ENCODE results near the gene MINAR1.

DNA sequence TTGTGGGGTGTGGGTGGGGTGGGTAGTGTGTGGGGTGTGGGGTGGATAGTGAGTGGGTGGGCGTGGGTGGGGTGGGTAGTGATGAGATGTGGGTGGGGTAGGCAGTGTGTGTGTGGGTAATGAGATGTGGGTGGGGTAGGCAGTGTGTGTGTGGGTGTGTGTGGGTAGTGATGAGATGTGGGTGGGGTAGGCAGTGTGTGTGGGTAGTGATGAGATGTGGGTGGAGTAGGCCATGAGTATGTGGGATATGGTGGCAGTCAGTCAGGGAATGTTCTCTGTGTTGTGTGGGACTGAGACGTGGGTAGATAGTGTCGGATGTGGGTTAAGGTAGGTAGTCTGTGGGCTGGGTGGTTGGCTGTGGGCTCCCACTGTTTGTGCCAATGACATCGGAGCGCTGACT lies 7.1 kb downstream of the MINAR1 start:
- TF ChIP-seq ZNF776 (tag by site-specific recombination; IDR thresholded peaks at IDR 0.05; ENCODE audit: borderline replicate concordance) (no peak), YY1 (tag by site-specific recombination; IDR thresholded peaks at IDR 0.05) (no peak), ZEB2 (tag by site-specific recombination; IDR thresholded peaks at IDR 0.05) (no peak), ZNF629 (tag by site-specific recombination; IDR thresholded peaks at IDR 0.05) (no peak), ZNF140 (tag by site-specific recombination; IDR thresholded peaks at IDR 0.05) (no peak), ZNF274 (IDR thresholded peaks at IDR 0.05; ENCODE audit: low read length) (no peak), ZNF274 (tag by site-specific recombination; IDR thresholded peaks at IDR 0.05; ENCODE audit: borderline replicate concordance) (no peak), GLI2 (tag by site-specific recombination; IDR thresholded peaks at IDR 0.05; ENCODE audit: borderline replicate concordance, low read depth) (no peak), ZNF654 (tag by site-specific recombination; IDR thresholded peaks at IDR 0.05; ENCODE audit: low read depth) (no peak), SP7 (tag by site-specific recombination; IDR thresholded peaks at IDR 0.05) (no peak), ZNF169 (tag by site-specific recombination; IDR thresholded peaks at IDR 0.05) (no peak), ZNF707 (tag by site-specific recombination; IDR thresholded peaks at IDR 0.05) (no peak)
- TF ChIP-seq, protein P1, sequence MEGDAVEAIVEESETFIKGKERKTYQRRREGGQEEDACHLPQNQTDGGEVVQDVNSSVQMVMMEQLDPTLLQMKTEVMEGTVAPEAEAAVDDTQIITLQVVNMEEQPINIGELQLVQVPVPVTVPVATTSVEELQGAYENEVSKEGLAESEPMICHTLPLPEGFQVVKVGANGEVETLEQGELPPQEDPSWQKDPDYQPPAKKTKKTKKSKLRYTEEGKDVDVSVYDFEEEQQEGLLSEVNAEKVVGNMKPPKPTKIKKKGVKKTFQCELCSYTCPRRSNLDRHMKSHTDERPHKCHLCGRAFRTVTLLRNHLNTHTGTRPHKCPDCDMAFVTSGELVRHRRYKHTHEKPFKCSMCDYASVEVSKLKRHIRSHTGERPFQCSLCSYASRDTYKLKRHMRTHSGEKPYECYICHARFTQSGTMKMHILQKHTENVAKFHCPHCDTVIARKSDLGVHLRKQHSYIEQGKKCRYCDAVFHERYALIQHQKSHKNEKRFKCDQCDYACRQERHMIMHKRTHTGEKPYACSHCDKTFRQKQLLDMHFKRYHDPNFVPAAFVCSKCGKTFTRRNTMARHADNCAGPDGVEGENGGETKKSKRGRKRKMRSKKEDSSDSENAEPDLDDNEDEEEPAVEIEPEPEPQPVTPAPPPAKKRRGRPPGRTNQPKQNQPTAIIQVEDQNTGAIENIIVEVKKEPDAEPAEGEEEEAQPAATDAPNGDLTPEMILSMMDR (tag by site-specific recombination; IDR thresholded peaks at IDR 0.05), result no peak
- TF ChIP-seq, protein P2, sequence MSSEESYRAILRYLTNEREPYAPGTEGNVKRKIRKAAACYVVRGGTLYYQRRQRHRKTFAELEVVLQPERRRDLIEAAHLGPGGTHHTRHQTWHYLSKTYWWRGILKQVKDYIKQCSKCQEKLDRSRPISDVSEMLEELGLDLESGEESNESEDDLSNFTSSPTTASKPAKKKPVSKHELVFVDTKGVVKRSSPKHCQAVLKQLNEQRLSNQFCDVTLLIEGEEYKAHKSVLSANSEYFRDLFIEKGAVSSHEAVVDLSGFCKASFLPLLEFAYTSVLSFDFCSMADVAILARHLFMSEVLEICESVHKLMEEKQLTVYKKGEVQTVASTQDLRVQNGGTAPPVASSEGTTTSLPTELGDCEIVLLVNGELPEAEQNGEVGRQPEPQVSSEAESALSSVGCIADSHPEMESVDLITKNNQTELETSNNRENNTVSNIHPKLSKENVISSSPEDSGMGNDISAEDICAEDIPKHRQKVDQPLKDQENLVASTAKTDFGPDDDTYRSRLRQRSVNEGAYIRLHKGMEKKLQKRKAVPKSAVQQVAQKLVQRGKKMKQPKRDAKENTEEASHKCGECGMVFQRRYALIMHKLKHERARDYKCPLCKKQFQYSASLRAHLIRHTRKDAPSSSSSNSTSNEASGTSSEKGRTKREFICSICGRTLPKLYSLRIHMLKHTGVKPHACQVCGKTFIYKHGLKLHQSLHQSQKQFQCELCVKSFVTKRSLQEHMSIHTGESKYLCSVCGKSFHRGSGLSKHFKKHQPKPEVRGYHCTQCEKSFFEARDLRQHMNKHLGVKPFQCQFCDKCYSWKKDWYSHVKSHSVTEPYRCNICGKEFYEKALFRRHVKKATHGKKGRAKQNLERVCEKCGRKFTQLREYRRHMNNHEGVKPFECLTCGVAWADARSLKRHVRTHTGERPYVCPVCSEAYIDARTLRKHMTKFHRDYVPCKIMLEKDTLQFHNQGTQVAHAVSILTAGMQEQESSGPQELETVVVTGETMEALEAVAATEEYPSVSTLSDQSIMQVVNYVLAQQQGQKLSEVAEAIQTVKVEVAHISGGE (tag by site-specific recombination; conservative IDR thresholded peaks at IDR 0.05; ENCODE audit: low read depth), result no peak
- TF ChIP-seq, protein P3, sequence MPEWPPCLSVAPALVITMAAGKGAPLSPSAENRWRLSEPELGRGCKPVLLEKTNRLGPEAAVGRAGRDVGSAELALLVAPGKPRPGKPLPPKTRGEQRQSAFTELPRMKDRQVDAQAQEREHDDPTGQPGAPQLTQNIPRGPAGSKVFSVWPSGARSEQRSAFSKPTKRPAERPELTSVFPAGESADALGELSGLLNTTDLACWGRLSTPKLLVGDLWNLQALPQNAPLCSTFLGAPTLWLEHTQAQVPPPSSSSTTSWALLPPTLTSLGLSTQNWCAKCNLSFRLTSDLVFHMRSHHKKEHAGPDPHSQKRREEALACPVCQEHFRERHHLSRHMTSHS (tag by site-specific recombination; IDR thresholded peaks at IDR 0.05), result no peak

Data from HEK293 (cell line).